Loucy (cell line): ENCODE data around the gene PRDM12.

Source experiments
- H2AFZ ChIP-seq: fragments of 200-600 bp; sonication (generic); 2 replicates; pipeline ENCODE4 v1.6.0; 2016; ENCODE audit warnings: antibody characterized with exemption, mild to moderate bottlenecking, low read length, moderate library complexity
- H3F3A ChIP-seq: fragments of 200-600 bp; 2 replicates; pipeline ENCODE4 v1.6.0; 2016; ENCODE audit warnings: antibody characterized with exemption, low read depth, mild to moderate bottlenecking
- H3K27me3 ChIP-seq: fragments of 200-600 bp; sonication (generic); 2 replicates; pipeline ENCODE4 v1.6.1; 2014; ENCODE audit warnings: low read length, mild to moderate bottlenecking; ENCODE audit not compliant: insufficient read depth, poor library complexity, severe bottlenecking
- H3K36me3 ChIP-seq: fragments of 200-600 bp; sonication (generic); 2 replicates; pipeline ENCODE4 v1.6.1; 2016; ENCODE audit warnings: low read length; ENCODE audit not compliant: insufficient read depth
- H3K4me1 ChIP-seq: fragments of 200-600 bp; sonication (generic); 2 replicates; pipeline ENCODE4 v1.5.1; 2014; ENCODE audit warnings: low read length, mild to moderate bottlenecking; ENCODE audit not compliant: insufficient read depth, poor library complexity, severe bottlenecking
- H3K4me2 ChIP-seq: fragments of 200-600 bp; sonication (generic); 2 replicates; pipeline ENCODE4 v1.6.0; 2014; ENCODE audit warnings: antibody characterized with exemption, low read length, low read depth, mild to moderate bottlenecking; ENCODE audit not compliant: poor library complexity, severe bottlenecking
- H3K4me3 ChIP-seq: fragments of 200-600 bp; sonication (generic); 2 replicates; pipeline ENCODE4 v1.5.1; 2014; ENCODE audit warnings: low read length, mild to moderate bottlenecking, mixed read lengths; ENCODE audit not compliant: poor library complexity, severe bottlenecking
- H3K79me2 ChIP-seq: fragments of 200-600 bp; sonication (generic); 2 replicates; pipeline ENCODE4 v1.6.1; 2014; ENCODE audit warnings: low read length; ENCODE audit not compliant: insufficient read depth
- H3K9ac ChIP-seq: fragments of 200-600 bp; sonication (generic); 2 replicates; pipeline ENCODE4 v1.6.0; 2014; ENCODE audit warnings: mild to moderate bottlenecking, low read depth, low read length, moderate library complexity; ENCODE audit not compliant: poor library complexity, severe bottlenecking
- H3K9me2 ChIP-seq: fragments of 200-600 bp; sonication (generic); replicated peaks from 2 replicates; pipeline ENCODE4 v1.6.1; 2016; ENCODE audit warnings: low read depth, low read length, mixed read lengths
- H3K9me3 ChIP-seq: fragments of 200-600 bp; sonication (generic); 2 replicates; pipeline ENCODE4 v1.6.1; 2014; ENCODE audit warnings: mild to moderate bottlenecking, antibody characterized with exemption, low read length, low read depth; ENCODE audit not compliant: insufficient read depth
- H4K20me1 ChIP-seq: fragments of 200-600 bp; sonication (generic); 2 replicates; pipeline ENCODE4 v1.6.0; 2014; ENCODE audit warnings: antibody characterized with exemption, low read length, mild to moderate bottlenecking; ENCODE audit not compliant: insufficient read depth, poor library complexity, severe bottlenecking
- CTCF ChIP-seq: fragments of 200-600 bp; sonication (generic); conservative IDR thresholded peaks from 2 replicates; pipeline ENCODE4 v1.5.1; 2014; ENCODE audit warnings: mild to moderate bottlenecking, antibody characterized with exemption, low read length
- EZH2phosphoT487 ChIP-seq: fragments of 200-600 bp; IDR thresholded peaks from 2 replicates; pipeline ENCODE4 v1.6.1; 2018; ENCODE audit warnings: antibody characterized with exemption, mild to moderate bottlenecking, moderate library complexity, borderline replicate concordance

Gene PRDM12

GRCh38 chr9:130665029-130665430 is 636 bp downstream of the PRDM12 start:
- H4K20me1 ChIP-seq = no peaks in the 10 kb centered on the region
- no peaks in the 10 kb centered on the region for H3K79me2 ChIP-seq
- no peaks in the 10 kb centered on the region for H3K9me2 ChIP-seq
- no peak overlapping the region for H2AFZ ChIP-seq
- H3K4me3 ChIP-seq = no peak overlapping the region
- no peaks in the 10 kb centered on the region for H3K27me3 ChIP-seq
- TF ChIP-seq EZH2phosphoT487 (no peak), CTCF (no peak)
- no peak overlapping the region for H3K4me2 ChIP-seq
- H3K4me1 ChIP-seq = peaks cover 3% of the 10 kb centered on the region
- H3K36me3 ChIP-seq = no peaks in the 10 kb centered on the region
- no peaks in the 10 kb centered on the region for H3K9me3 ChIP-seq
- no peaks in the 10 kb centered on the region for H3F3A ChIP-seq
- H3K9ac ChIP-seq = no peak overlapping the region

- no peak overlapping the region for H3K4me3 ChIP-seq
- H3K27me3 ChIP-seq = no peaks in the 10 kb centered on the region
- no peaks in the 10 kb centered on the region for H3K36me3 ChIP-seq
- H3K9me3 ChIP-seq = no peaks in the 10 kb centered on the region
- TF ChIP-seq CTCF (no peak), EZH2phosphoT487 (no peak)
- no peaks in the 10 kb centered on the region for H3F3A ChIP-seq
- peaks cover 7% of the 10 kb centered on the region for H3K4me1 ChIP-seq
- H3K9ac ChIP-seq = no peak overlapping the region
- no peaks in the 10 kb centered on the region for H3K9me2 ChIP-seq
- no peaks in the 10 kb centered on the region for H3K79me2 ChIP-seq
- H4K20me1 ChIP-seq = no peaks in the 10 kb centered on the region
- H3K4me2 ChIP-seq = no peak overlapping the region
- H2AFZ ChIP-seq = no peak overlapping the region
Observed at GRCh38 chr9:130665431-130666392, 1.3 kb downstream of the PRDM12 start.

- TF ChIP-seq CTCF = no peak
- no peak for TF ChIP-seq EZH2phosphoT487
- Histone ChIP-seq H3K79me2 (no peaks in the 10 kb centered on the region), H2AFZ (no peak overlapping the region), H3K27me3 (no peaks in the 10 kb centered on the region), H4K20me1 (no peaks in the 10 kb centered on the region), H3K4me1 (peaks cover 7% of the 10 kb centered on the region), H3K9me2 (no peaks in the 10 kb centered on the region), H3F3A (no peaks in the 10 kb centered on the region), H3K9me3 (no peaks in the 10 kb centered on the region), H3K4me3 (no peak overlapping the region), H3K9ac (no peak overlapping the region), H3K36me3 (no peaks in the 10 kb centered on the region), H3K4me2 (no peak overlapping the region)
Observed at GRCh38 chr9:130666393-130667119, 2.2 kb downstream of the PRDM12 start.
